Activated effector memory CD4-positive, alpha-beta T cell treated with Interleukin-2 at 50 U/mL for 16 hours (primary cell): ENCODE results near the gene RARA.

Experiments used
- DNase-seq: peaks from one replicate; pipeline ENCODE4 v3.0.0-alpha.2; 2020

The RARA gene

GRCh38 chr17:40330850-40331470, 22.0 kb downstream of the RARA start:
- DNase-seq = no peak

GRCh38 chr17:40331743-40332641, 23.0 kb downstream of the RARA start:
- DNase-seq = no peak

GRCh38 chr17:40333781-40334448, 24.9 kb downstream of the RARA start:
- no peak for DNase-seq

GRCh38 chr17:40335620-40336019, 26.6 kb downstream of the RARA start:
- DNase-seq = no peak

GRCh38 chr17:40337351-40337750, 28.4 kb downstream of the RARA start:
- DNase-seq = no peak

GRCh38 chr17:40338058-40338457, 29.1 kb downstream of the RARA start:
- DNase-seq = no peak

GRCh38 chr17:40338941-40339649, 30.1 kb downstream of the RARA start:
- no peak for DNase-seq

GRCh38 chr17:40340327-40340726, 31.3 kb downstream of the RARA start:
- DNase-seq = no peak

GRCh38 chr17:40340880-40341807, 32.2 kb downstream of the RARA start:
- peak; percentile 80 for DNase-seq

- no peak for DNase-seq
Observed at GRCh38 chr17:40341808-40342503, 33.0 kb downstream of the RARA start.

GRCh38 chr17:40342504-40343218, 33.7 kb downstream of the RARA start:
- DNase-seq = no peak

GRCh38 chr17:40343219-40344119, 34.5 kb downstream of the RARA start:
- no peak for DNase-seq

- DNase-seq = no peak
Observed at GRCh38 chr17:40344421-40345160, 35.6 kb downstream of the RARA start.

GRCh38 chr17:40345161-40345993, 36.4 kb downstream of the RARA start:
- peak; percentile 17 for DNase-seq

- no peak for DNase-seq
Observed at GRCh38 chr17:40345994-40346764, 37.2 kb downstream of the RARA start.

GRCh38 chr17:40346765-40347158, 37.8 kb downstream of the RARA start:
- no peak for DNase-seq
